Measurements from ENCODE around the gene CTNNA1. TPM values are rescaled to one million over a fixed set of nuclear protein-coding genes. Genes with fewer than 3 reads are reported as not detected.

The CTNNA1 gene
- total and polyA plus RNA-seq, 2 donors (not counting 3 experiments of a cell fraction or from before 2014, with no cell fraction given): 156 to 394 TPM

- Histone ChIP-seq H3K9ac (replicated peaks; ENCODE audit: extremely low read depth, insufficient read depth, low read length) (no peak overlapping the region), H3K27ac (ENCODE audit: insufficient read depth, low read depth, low read length) (no peak overlapping the region), H3K4me3 (replicated peaks in 1 of 3; ENCODE audit: insufficient read depth in 1 of 3, low read depth in 1 of 3, low read length in 3 of 3) (no peak overlapping the region), H4K20me1 (replicated peaks; ENCODE audit: control insufficient read depth, extremely low read depth, insufficient read depth, low read length) (no peaks in the 10 kb centered on the region), H3K4me2 (ENCODE audit: insufficient read depth, low read length) (no peak overlapping the region), H3K79me2 (ENCODE audit: control insufficient read depth, insufficient read depth, low read length) (no peaks in the 10 kb centered on the region), H3K9me1 (replicated peaks; ENCODE audit: control insufficient read depth, extremely low read depth, insufficient read depth, low read length) (no peaks in the 10 kb centered on the region), H3K27me3 (ENCODE audit: control insufficient read depth in 2 of 2, insufficient read depth in 2 of 2, low read length in 2 of 2) (peaks cover 5% of the 10 kb centered on the region in 2 experiments), H3K36me3 (ENCODE audit: control insufficient read depth in 2 of 2, extremely low read depth in 1 of 2, insufficient read depth in 2 of 2, low read length in 2 of 2) (no peaks in the 10 kb centered on the region), H3K4me1 (ENCODE audit: control insufficient read depth, extremely low read depth, insufficient read depth, low read length) (no peaks in the 10 kb centered on the region), H2AFZ (ENCODE audit: low read depth, low read length) (peak overlapping the region; percentile 41), H3K9me3 (replicated peaks; ENCODE audit: control insufficient read depth, insufficient read depth, low read length) (no peaks in the 10 kb centered on the region)
- no peak for TF ChIP-seq POLR2AphosphoS5 (IDR thresholded peaks at IDR 0.05; ENCODE audit: insufficient read depth, low read depth, low read length)
- TF ChIP-seq MAX (IDR thresholded peaks at IDR 0.05; ENCODE audit: insufficient read depth, insufficient read length): no peak
- no peak for TF ChIP-seq EZH2 (IDR thresholded peaks at IDR 0.05; ENCODE audit: borderline replicate concordance, low read depth, low read length, severe bottlenecking)
- no peak for TF ChIP-seq JUN (IDR thresholded peaks at IDR 0.05; ENCODE audit: borderline replicate concordance, insufficient read depth, insufficient read length, low read depth)
- TF ChIP-seq GATA2 (IDR thresholded peaks at IDR 0.05; ENCODE audit: insufficient read depth, insufficient read length, low read depth, low read length): no peak
- TF ChIP-seq POLR2A (IDR thresholded peaks at IDR 0.05; ENCODE audit: low read depth, low read length): no peak
- no peak for TF ChIP-seq MYC (IDR thresholded peaks at IDR 0.05; ENCODE audit: low read depth, low read length)
- no peak for TF ChIP-seq FOS (IDR thresholded peaks at IDR 0.05; ENCODE audit: borderline replicate concordance, insufficient read depth, low read length)
- TF ChIP-seq CTCF (IDR thresholded peaks at IDR 0.05; ENCODE audit: extremely low read depth in 1 of 2, insufficient read depth in 1 of 2, low read depth in 1 of 2, low read length in 2 of 2): no peak
- dilution Hi-C loops (cut with MboI; ENCODE audit: extremely low pct_ligation_motif_present, low sequenced_read_pairs) (no loop called here), intact Hi-C loops (cut with micrococcal nuclease) (no loop called here)
- no peak for DNase-seq (ENCODE audit: low read depth, low spot score)
- ChIA-PET CTCF (interaction anchor here (0.8 to 1.8 kb wide), 11 partner anchors 10 to 150 kb away, joined by 3 to 10 read pairs (median 5); no protein-coding TSS in a partner anchor), POLR2A (no interaction called here)
- no peak for FAIRE-seq
- BruUV-seq (replicated peaks): no TSS peak
Measured at GRCh38 chr5:138725818-138726416, 27.3 kb upstream of the CTNNA1 start.

Measured in endothelial cell of umbilical vein (primary cell).